Amniotic stem cell (primary cell): ENCODE data around the gene GRIN2D.
"Not testable (repeated sequence)": the region's sequence is repeated elsewhere in the genome, so short reads cannot be mapped to it uniquely, and the experiment has no call there.

Experiments used
- DNase-seq: peaks from one replicate; lab custom pipeline; 2025; lab: John Stamatoyannopoulos, UW

Gene GRIN2D

DNA sequence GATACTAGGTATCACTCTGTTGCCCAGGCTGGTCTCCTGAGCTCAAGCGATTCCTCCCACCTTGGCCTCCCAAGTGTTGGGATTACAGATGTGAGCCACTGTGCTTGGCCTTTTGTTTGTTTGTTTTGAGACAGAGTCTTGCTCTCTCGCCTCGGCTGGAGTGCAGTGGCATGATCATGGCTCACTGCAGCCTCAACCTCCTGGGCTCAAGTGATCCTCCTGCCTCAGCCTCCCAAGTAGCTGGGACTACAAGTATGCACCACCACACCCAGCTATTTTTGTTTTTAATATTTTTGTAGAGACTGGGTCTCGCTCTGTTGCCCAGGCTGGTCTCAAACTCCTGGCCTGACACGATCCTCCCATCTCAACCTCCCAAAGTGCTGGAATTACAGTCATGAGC lies 21.7 kb upstream of the GRIN2D start:
- not testable (repeated sequence) for DNase-seq

DNA sequence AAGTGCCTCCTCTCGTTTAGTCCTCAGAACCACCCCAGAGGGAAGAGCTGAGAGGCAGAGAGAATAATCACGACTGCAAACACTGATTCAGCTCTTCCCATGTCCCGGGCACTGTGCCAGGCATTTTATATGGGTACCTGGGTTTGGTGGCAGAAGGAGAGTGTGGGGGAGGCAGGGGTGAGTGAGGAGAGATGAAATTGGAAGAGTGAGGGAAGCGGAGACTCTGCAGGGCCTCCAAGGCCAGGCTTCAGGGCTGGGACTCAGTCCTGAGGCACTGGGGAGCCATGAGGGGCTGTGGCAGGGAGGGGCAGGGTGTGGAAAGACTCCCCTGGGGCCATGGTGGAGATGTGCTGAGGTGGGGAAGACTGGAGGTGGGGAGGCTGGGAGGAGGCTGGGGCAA lies 20.6 kb upstream of the GRIN2D start:
- DNase-seq = no peak

DNA sequence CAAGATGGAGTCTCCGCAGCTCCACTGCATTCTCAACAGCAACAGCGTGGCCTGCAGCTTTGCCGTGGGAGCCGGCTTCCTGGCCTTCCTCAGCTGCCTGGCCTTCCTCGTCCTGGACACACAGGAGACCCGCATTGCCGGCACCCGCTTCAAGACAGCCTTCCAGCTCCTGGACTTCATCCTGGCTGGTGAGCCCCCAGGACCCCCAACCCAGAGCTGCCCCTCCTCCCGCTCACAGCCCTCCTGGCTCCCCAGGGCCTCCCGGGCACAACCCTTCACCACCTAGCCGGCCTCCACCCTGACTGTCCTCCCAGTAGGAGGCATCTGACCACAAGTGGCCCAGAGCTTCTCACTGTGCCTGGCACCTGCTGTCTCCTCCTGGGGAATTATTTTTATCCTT lies 19.9 kb upstream of the GRIN2D start:
- DNase-seq = no peak

DNA sequence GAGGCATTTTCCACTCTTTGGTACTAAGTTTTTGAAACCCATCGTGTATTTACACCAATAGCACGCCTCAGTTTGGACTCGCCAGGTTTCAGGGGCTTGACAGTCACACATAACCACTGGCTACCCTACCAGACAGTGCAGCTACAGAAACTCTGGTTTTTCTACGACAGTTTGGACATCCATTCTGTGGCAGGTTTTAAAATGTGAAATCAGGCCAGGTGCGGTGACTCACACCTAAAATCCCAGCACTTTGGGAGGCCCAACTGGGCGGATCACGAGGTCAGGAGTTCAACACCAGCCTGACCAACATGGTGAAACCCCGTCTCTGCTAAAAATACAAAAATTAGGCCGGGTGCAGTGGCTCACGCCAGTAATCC lies 15.3 kb upstream of the GRIN2D start:
- no peak for DNase-seq

DNA sequence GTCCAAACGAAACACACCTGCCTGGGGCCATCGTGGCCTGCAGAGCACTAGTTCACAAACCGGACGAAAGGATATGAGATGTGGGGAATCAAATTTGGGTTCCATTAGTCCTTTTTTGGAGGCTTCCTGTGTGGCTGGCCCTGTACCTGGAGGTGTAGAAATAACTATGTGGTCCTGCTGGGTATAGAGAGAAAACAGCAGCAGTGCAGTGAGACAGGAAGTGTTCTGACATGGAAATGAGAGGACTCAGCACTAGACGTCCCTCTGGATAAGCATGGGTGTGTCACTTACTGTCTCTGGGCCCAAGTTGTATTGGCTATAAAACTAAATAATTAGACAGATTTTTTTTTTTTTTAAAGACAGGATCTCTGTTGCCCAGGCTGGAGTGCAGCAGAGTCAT lies 14.4 kb upstream of the GRIN2D start:
- no peak for DNase-seq

DNA sequence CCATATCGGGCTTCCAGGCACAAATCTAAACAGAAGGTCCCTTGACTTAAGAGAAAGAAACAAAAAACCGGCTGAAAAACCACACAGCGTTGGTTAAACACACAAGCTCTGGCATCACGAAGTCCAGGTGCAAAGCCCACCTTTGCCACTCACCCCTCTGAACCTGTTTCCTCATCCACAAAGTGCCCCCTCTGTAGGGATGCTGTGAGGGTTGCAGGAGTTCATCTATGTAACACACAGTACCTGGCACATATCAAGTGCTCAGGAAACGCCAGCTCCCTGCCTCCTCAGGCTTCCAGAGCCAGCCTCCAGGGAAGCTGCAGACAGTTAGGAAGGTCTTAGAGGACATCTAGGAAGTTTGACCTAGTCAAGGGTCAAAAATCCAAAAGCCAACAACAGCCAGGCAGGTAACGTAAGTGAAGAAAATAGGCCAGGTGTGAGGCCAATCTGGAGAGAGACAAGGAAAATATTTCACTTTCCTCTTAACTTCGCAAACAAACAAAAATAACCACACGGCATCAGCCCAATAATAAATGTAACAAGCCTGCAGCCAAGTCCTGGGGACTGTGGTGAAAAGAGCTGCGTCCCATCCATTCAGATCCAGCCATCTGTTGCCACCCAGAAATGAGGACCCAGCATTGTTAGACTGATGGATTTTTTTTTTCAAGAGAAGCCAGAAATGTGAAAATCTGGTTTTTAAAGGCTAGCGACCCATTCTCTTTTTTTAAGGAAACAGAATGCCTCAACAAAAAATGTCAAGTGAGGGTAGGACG lies 12.1 kb upstream of the GRIN2D start:
- DNase-seq = no peak

DNA sequence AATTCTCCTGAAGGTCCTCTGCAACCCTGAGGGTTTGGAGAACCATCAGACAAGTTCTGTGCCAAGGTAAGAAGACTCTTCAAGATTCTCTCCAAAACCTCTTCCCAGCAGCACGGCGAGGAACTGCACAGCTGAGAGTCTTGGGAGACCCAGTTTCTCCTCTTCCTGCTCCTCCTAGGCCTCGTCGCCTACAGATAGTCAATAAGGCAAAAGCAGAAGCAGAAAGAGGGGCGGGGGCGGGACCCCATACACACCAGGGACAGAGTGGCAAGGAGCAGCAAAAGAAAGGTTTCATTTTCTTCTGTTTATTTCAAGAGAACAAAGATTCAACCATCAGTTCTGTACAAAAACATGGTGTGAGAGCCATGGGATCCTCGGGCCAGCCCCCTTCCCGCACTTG lies 11.2 kb upstream of the GRIN2D start:
- no peak for DNase-seq

DNA sequence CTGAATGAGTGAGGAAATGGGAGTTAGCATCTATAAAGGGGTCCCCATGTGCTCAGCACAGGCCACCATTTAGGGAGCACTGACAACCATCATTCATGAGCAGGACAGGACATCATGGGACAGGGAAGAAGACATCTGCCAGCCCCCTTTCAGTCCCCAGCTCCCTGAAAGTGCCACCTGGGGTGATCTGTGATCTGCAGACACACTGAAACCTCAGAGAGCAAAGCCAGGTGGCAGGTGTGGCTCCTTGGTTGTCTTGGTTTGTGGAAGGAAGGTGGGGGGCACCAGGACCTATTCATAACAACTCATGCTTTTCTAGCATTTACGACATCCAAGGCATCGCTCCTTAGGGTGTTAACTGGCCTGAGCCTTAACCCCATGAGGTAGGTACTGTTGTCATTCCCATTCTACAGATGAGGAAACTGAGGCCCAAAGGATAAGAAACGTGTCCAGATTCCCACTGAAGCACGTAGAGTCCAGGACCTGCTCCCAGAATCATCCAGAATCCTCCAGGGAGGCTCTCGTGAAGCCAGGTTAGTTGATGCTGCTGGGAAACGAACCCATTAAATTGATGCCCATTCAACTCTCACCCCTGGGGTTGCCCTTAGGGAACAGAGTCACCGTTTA lies 7.9 kb upstream of the GRIN2D start:
- DNase-seq = no peak

DNA sequence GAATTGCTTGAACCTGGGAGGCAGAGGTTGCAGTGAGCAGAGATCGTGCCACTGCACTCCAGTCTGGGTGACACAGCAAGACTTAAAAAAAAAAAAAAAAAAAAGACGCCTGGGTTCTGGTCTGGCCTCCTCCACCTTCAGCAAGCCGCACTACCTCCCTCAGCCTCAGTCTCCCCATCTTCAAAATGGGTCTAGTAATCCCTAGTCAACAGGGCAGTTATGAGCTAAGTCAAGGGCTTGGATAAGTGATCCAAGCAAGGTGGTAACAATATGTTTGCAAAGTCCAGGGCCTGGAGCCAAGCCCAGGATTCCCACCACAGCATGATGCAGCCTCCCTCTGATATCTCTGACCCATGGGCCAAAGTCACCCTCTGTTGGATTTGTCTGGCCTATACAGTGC lies 6.5 kb upstream of the GRIN2D start:
- DNase-seq = no peak

DNA sequence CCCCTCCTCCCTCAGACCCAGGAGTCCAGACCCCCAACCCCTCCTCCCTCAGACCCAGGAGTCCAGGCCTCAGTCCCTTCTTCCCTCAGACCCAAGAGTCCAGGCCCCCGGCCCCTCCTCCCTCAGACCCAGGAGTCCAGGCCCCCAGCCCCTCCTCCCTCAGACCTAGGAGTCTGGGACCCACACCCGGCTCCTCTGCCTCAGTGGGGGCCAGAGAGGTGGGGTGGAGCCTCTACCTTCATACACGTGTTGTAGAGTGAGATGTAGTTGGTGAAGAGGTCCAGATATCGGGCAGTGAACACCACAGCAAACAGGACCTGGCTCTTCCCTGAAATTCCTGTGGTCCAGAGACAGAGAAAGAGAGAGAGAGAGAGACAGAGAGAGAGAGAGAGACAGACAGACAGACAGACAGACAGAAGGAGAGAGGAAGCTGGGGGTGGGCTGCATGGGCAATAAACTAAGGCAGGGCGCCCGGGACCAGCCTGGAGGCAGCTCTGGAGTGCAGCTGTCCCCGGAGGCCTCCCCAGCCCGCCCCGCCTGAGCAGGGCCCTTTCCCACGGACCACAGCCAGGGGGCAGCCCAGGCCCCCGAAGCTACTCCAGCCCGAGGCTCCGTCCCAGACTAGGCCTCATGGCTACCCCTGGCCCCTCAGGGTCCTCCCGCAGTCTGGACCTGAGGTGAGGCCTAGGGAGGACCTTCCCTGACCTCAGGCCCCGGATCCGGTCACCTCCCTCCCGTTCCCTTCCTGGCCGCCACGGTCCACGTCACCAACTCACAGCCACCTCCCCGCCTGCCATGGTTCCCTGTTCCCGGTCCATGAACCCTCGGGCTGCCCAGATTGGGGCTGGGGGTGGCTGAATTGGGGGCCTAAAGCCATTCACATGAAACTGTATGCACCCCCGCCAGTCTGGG lies 3.0 kb upstream of the GRIN2D start:
- DNase-seq = peak; percentile 29

DNA sequence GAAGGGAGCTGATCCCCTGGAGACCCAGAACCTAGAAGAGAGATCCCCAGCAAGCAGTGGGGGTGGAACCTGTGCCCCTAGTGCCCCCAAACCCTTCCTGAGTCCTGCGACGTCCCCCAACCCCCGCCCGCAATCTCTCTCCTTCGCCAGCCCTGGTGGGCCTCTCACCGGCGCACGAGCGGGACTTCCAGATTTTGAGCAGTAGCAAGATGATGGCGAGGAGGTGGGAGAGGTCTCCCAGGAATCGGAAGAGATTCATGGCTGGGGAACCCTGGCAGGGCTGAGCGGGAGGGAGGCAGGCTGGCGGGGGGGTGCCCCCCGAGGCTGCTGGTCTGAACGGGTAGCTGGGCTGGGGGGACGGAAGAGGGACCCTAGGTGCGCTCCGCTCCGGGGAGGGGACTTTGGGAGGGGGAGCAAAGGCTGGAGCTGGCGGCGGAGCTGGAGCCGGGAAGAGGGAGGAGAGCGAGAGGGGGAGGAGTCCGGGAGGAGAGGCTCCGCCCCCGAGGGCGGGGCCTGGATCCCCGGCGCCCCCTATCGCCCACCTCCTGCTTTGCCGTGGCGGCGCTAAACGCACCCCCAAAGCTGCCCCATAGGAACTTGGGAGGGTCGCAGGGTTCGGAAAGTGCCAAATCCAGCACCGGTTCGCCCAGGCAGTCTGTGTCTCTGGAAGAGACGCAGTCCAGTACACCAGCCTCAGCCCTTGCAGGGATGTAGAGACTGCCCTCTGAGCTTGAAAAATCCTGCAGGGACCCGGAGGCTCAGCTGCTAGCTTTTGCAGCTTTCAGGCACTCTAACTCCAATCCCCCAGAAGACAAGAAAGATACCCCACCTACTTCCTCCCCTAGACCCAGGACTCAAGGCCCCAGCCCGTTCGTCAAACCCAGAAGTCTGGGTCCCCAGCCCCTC lies 2.1 kb upstream of the GRIN2D start, which contains the start of gene KDELR1:
Gene KDELR1 (minus strand): TSS at position 452 of the 906 bp plus-strand sequence. CDS start 193 bp downstream, at position 259.
- no peak for DNase-seq

DNA sequence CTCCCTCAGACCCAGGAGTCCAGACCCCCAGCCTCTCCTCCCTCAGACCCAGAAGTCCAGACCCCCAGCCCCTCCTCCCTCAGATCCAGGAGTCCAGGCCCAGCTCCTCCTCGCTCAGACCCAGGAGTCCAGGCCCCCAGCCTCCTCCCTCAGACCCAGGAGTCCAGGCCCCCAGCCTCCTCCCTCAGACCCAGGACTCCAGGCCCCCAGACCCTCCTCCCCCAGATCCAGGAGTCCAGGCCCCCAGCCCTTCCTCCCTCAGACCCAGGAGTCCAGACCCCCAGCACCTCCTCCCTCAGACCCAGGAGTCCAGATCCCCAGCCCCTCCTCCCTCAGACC lies 1.5 kb upstream of the GRIN2D start:
- DNase-seq = not testable (repeated sequence)

DNA sequence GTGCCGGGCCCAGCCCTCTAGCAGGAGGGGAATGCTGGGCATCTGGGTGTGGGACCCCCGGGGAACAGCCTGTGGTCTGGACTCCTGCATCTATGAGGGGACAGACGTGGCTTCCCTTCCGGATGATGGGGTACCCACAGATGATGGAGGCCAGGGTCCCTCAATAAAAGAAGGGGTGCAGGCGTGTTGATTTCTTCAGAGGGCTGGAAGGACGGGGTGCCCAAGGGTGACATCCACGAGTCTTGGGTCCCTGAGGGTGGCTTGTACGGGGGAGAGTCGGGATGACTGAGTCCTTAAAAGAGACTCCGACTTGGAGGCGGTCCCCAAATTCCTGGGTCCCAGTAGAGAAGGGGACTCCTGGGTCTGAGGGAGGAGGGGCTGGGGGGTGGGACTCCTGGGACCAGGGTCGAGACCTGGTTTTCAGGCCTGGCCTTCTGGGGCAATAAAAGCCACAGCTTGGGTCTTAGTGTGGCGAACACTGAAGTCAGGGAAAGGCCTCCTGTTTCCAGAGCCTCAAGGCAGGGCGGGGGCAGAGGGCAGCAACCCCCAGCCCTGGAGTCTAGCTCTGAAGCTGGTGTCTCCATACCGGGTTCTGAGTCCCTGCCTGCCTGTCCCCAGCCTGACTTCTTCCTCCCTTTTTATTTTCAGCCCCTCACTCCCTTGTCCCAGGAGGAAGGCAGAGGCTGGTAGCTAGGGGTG lies 459 bp upstream of the GRIN2D start:
- DNase-seq = no peak

DNA sequence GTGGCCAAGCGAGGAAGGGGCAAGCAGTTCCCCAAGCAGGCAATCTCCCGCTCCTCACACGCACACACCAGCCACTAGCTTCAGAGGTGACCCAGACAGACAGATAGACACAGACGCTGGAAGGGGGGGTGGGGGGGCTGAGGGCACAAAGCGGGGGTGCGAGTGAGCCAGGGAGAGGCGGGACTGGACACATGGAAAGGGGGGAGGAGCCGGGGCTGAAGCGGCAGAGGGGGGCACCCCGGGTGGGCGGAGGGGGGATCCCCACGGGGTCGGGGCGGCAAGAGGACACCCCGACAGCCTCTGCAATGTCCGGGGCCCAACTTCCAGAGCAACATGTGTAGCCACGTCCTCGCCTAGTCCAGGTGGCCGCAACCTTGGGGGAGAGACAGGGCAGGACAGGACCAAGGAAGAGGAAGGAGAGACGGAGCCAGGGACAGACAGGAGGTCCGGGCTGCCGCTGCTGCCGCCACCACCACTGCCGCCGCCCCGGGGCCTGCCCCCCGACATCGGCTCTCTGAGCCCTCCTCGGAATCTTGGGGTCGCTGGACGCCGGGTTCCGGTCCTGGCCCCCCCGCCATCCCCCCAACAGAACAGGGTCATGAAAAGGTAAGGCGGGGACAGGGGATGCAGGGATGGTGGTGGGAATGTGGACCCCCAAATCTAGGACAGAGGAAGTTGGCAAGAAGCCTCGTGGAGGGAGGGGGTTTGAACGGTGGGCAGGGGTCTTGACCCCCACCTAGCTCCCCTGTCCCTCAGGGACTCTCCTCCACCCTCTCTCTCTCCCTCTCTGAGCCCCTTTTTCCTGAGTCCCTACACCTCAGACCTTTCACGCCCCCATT lies 1.1 kb downstream of the GRIN2D start:
- no peak for DNase-seq

DNA sequence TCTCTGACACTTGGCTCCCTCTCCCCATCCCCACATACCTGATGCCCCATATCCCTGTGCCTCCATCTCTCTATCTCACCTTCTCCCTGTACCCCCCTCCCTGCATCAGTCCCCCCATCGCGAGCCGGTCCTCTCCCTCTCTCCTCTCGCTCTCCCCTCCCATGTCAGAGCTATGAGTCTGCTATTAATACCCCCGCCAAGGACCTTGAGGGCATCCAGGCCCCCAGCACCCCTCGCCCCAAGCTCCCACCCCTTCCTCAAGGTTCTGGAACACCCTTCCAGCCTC lies 1.6 kb downstream of the GRIN2D start:
- no peak for DNase-seq

DNA sequence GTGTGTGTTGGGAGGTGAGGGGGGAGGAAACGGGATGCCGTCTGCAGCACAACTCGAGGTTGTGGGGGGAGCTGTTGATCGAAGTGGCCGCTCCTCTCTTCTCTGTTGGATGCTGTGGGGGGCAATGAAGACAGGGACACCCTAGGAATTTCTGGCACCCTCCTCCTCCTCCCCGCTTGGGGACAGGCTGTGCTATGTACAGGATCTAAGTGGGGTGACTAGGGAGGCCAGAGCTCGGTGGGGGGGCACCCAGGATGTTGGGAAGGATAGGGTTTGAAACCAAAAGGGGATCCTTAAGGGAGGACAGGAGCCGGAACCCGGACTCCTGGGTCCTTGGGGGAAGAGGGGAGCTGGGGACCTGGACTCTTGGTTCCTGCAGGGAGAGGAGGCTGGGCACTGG lies 2.0 kb downstream of the GRIN2D start:
- DNase-seq = no peak

DNA sequence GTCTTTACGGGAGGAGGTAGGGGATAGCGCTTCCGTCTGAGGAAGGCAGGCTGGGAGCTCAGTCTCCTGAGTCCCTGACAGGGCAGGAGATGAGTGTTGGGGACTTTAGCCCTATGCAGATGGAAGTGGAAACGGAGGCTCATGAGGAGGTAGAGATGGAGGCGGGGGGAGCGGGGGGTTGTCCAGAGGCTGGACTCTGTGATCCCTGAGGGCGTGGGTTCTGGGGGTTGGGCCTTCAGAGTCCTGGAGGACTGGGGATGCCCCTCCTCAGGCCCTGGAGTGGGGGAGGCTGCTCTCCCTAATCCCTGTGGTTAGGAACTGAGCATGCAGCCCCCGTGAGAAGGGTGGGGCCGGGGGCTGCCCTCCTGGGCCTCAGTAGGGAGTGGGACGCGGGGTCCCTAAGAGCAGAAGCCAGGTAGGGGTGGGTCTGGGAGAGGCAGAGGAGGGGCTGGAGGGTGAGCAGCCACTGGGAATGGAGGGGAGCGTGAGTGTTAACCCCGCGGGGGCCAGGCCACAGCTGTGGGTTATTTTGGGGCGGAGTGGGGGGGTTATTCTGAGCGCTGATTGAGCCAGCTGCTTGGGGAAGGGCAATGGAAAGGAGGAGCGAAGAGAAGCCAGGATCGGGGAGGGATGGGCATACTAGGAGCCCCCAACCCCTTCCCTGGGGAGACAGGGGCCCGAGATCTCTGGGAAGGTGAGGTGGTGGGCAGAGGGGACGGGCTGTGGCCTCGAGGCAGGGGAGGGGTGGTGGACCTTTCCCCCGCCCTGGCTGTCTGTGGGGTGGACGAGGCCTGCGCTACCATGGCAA lies 2.8 kb downstream of the GRIN2D start:
- DNase-seq = no peak

DNA sequence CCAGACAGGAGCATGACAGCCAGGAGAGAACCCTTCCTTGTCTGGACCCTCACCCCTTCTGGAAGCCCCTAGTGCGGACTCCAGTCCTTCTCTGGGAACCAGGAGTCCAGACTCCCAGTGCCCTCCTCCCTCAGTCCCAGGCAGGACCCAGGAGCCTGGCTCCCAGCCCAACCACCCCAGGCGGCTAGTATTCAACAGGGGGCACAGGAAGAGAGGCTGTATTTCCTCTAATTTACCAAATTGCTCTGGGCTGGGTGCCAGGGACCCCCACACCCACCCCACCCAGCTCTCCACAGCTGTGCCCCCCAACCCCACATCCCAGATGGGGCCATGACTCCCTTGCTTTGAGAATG lies 3.3 kb downstream of the GRIN2D start:
- no peak for DNase-seq

DNA sequence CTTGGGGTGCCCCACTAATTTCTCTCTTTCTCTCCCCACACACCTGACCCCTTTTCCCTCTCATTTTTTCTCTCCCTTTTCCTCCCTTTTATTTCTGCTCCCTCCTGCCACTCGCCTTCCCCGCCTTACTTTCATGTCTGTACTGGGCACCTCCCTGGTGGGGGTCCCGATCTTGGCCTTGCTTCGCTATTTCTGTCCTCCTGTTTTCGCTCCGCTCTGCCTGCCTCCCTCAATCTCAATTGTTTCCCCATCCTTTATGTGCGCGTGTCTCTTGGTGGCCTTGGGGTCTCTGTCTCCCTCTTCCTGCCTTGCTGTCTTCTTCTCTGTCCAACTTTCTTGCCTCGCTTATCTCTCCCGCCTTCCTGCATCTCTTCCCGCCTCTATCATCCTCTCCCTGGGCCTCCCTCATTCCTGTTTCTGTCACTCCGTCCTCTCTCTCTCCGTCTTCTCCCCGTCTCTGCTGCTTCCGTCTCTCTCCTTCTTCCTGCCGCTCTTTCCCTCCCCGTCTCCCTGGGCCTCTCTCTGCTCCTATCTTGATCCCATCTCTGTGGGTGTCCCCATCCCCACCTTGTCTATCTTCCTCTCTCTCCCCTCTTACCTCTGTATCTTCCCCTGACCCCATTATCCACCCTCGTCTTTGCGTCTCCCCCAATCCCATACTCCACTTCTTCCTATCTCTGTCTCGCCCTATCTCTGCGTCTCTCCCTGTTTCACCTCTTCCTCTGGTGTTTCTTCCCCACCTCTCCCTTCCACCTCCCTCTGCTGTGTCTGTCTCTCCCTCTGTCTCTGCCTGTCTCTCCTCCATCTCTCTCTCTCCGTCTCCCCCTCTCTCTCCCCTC lies 4.0 kb downstream of the GRIN2D start:
- DNase-seq = no peak
